Cardiac muscle cell (in vitro differentiated cells and primary cell): ENCODE measurements around the gene DES. TPM values are rescaled to one million over a fixed set of nuclear protein-coding genes. Genes with fewer than 3 reads are reported as not detected.

Experiments used
- DNase-seq, 2 donors: peaks; one replicate each; pipeline versions ENCODE4 v3.0.0 to v3.0.0-alpha.2; 2010 to 2017; ENCODE audit warnings: low read depth in 1 of 2, low spot score in 1 of 2
- H3K27ac ChIP-seq: fragments of 200-600 bp; sonication (generic); 2 replicates; pipeline ENCODE4 v1.5.1; 2016
- H3K27me3 ChIP-seq: fragments of 200-600 bp; sonication (generic); 2 replicates; pipeline ENCODE4 v1.6.0; 2016; ENCODE audit warnings: control low read depth
- H3K36me3 ChIP-seq: fragments of 200-600 bp; sonication (generic); 2 replicates; pipeline ENCODE4 v1.5.1; 2016; ENCODE audit warnings: control low read depth
- H3K4me1 ChIP-seq: fragments of 200-600 bp; sonication (generic); 2 replicates; pipeline ENCODE4 v1.8.1; 2017; ENCODE audit warnings: low read depth, mild to moderate bottlenecking, mixed run types
- H3K4me3 ChIP-seq: fragments of 200-600 bp; sonication (generic); 2 replicates; pipeline ENCODE4 v1.5.1; 2016; ENCODE audit warnings: mild to moderate bottlenecking
- H3K9me3 ChIP-seq: fragments of 200-600 bp; sonication (generic); 2 replicates; pipeline ENCODE4 v1.5.1; 2017; ENCODE audit warnings: low read depth, mild to moderate bottlenecking, control low read depth
- CTCF ChIP-seq: IDR thresholded peaks from 2 replicates; pipeline ENCODE4 v1.5.1; 2012; ENCODE audit warnings: low read depth, mild to moderate bottlenecking, low read length
- polyA plus RNA-seq: library from polyadenylated mRNA; unstranded; fragments of >200 nt; fragmentation: Nextera tagmentation; extraction: Ambion mirVana; gene quantifications from 2 replicates; pipeline ENCODE4 v1.2.1, GENCODE V29; 2016
- total RNA-seq: library from RNA; depleted of rRNA; stranded (reverse); fragments of >200 nt; gene quantifications from 2 replicates; pipeline ENCODE4 v1.2.3, GENCODE V29; 2016

The DES gene
- total and polyA plus RNA-seq, 2 experiments from 2014 or later: 17.5 to 47.0 TPM

DNA sequence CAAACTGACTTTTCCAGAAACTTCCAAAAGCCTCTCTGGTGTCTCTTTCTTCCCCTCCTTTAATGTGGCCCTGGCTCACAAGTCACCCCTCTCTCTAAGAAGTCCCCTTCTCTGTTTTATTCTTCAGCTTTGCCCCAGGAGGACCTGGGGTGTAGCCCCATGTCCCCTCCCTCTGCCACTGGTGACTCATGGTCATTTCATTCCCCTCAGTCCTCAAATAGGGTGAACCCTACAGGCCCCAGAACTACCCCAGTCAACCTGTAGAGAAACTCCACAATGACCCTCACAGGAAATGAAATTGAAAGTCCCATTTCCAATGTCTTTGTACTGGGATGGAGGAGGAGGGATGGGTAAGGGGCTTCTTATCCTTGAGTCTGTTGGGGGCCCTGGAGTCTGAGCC, 10.3 kb downstream of the DES start:
- TF ChIP-seq CTCF: no peak
- Histone ChIP-seq H3K9me3 (no peaks in the 10 kb centered on the region), H3K4me1 (peaks cover 10% of the 10 kb centered on the region), H3K36me3 (no peaks in the 10 kb centered on the region), H3K4me3 (no peak overlapping the region), H3K27me3 (no peaks in the 10 kb centered on the region), H3K27ac (no peak overlapping the region)
- no peak for DNase-seq

DNA sequence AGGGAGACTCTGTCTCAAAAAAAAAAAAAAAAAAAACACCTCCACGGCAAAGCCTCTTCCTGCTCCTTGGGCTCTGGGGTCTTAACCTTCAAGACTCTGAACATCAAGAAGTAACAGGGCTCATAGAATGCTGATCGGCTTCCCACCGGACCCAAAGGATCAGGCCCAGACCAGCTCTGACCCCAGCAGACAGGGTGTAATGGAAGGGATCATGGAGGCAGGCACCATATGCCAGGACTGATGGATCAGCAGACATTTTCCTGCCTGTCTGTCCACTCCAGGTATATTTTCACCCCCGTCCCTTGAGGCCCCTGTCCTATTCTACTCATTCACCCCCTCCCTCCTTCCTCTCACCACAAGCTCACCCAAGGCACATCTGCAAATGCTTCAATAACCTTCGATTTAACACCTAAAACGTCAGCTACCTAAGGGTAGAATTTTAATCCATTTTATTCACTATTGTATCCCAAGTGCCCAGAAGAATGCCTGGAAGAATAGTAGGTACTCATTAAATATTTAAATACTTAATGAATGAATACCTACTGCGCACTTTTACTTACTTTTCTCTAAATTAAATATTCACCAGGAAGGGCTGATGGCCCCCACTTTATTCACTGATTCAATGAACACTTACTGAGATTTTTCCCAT, 11.9 kb downstream of the DES start:
- Histone ChIP-seq H3K27ac (no peak overlapping the region), H3K27me3 (no peaks in the 10 kb centered on the region), H3K36me3 (no peaks in the 10 kb centered on the region), H3K9me3 (no peaks in the 10 kb centered on the region), H3K4me3 (no peak overlapping the region), H3K4me1 (peaks cover 22% of the 10 kb centered on the region)
- no peak for TF ChIP-seq CTCF
- no peak for DNase-seq

- Histone ChIP-seq H3K27ac (no peak overlapping the region), H3K9me3 (no peaks in the 10 kb centered on the region), H3K27me3 (no peaks in the 10 kb centered on the region), H3K4me3 (no peak overlapping the region), H3K4me1 (peaks cover 30% of the 10 kb centered on the region), H3K36me3 (no peaks in the 10 kb centered on the region)
- TF ChIP-seq CTCF: peak; percentile 15
- peak; percentile 53 to 70 for DNase-seq
These were observed 12.7 kb downstream of the DES start for GRCh38 chr2:219430633-219431615.

DNA sequence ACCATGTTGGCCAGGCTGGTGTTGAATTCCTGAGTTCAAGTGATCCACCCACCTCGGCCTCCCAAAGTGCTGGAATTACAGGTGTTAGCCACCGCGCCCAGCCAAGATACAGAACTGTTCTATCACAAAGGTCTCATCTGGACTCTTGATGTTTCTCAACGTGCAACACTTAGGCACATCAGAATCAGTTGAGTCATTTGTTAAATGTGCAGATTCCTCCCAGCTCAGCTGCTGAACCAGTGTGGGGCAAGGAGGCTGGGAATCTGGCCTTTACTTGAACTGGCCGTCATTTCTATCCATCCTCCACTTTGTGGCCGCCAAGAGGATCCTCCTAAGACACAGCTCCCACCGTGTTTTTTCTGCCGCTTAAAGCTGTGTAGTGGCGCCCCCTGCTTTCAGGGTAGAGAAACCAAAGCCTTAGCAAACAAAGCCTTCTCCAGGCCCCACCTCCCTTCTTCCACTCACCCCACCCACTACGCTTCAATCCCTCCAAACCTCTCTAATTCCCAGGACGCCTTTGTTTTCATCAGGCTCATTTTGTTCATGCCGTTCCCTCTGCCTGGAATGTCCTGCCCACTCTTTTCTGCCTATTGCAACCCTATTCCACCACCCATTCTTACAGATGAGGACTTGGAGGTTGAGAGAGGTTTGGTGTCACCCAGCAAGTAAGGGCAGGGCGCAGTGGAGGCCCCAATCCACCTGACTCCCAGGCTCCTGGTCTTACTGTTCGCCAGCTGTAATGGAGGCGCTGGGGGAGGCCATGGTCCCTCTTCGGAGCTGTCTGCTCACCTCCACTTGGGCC, 15.7 kb downstream of the DES start:
- Histone ChIP-seq H3K4me3 (peak overlapping the region; percentile 37), H3K4me1 (peaks cover 53% of the 10 kb centered on the region)
- DNase-seq: peak; percentile 73 to 77

More for the DNA sequence above, 15.7 kb downstream of the DES start:
- Histone ChIP-seq H3K36me3 (no peaks in the 10 kb centered on the region), H3K27me3 (no peaks in the 10 kb centered on the region), H3K27ac (peak overlapping the region; percentile 85), H3K9me3 (no peaks in the 10 kb centered on the region)
- TF ChIP-seq CTCF: peak; percentile 61
